Measurements from ENCODE around the gene KLHL26. TPM values are rescaled to one million over a fixed set of nuclear protein-coding genes. Genes with fewer than 3 reads are reported as not detected.

Gene KLHL26
- total RNA-seq, 1 donor from 2014 or later = 52.8 TPM

GRCh38 chr19:18646535-18647370 is 9.9 kb downstream of the KLHL26 start:
- no peaks in the 10 kb centered on the region for H3K36me3 ChIP-seq
- no peaks in the 10 kb centered on the region for H3K27me3 ChIP-seq
- no peaks in the 10 kb centered on the region for H3K9me3 ChIP-seq
- intact Hi-C loops (cut with DNase I) = no loop called here
- peaks cover 18 to 54% of the 10 kb centered on the region in 2 donors for H3K4me1 ChIP-seq
- H3K4me3 ChIP-seq = no peak overlapping the region
- DNase-seq (ENCODE audit: low spot score in 2 of 2) = no peak
- no peak for TF ChIP-seq CTCF (IDR thresholded peaks at IDR 0.05)
- peak overlapping the region; percentile 86 to 93 for H3K27ac ChIP-seq

GRCh38 chr19:18647371-18647767 is 10.5 kb downstream of the KLHL26 start:
- DNase-seq (ENCODE audit: low spot score in 2 of 2) = no peak
- no peak for TF ChIP-seq CTCF (IDR thresholded peaks at IDR 0.05)
- Histone ChIP-seq H3K9me3 (no peaks in the 10 kb centered on the region), H3K27me3 (no peaks in the 10 kb centered on the region), H3K4me1 (peaks cover 18 to 56% of the 10 kb centered on the region in 2 donors), H3K36me3 (no peaks in the 10 kb centered on the region), H3K27ac (peak overlapping the region; percentile 93 to 94), H3K4me3 (no peak overlapping the region)
- intact Hi-C loops (cut with DNase I) = no loop called here

DNA sequence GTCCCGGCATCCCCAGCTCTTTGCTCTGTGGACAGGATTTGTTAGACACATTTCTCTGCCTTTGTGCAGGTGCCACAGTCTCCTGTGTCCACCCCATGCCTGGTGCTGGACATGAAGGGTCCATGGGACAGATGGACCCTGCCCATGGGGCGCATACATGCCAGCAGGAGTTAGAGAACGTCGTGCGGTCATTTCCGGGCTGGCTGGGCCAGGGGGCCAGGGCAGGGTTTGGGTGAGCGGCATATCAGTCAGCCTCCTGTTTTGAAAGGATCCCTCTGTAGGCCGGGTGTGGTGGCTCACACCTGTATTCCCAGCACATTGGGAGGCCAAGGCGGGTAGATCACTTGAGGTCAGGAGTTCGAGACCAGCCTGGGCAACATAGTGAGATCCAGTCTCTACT is 11.0 kb downstream of the KLHL26 start:
- H3K4me3 ChIP-seq = no peak overlapping the region
- DNase-seq (ENCODE audit: low spot score in 2 of 2) = no peak
- TF ChIP-seq CTCF (IDR thresholded peaks at IDR 0.05) = no peak
- no peaks in the 10 kb centered on the region for H3K9me3 ChIP-seq
- no peaks in the 10 kb centered on the region for H3K36me3 ChIP-seq
- H3K27me3 ChIP-seq = no peaks in the 10 kb centered on the region
- H3K27ac ChIP-seq = peak overlapping the region; percentile 93 to 94
- intact Hi-C loops (cut with DNase I) = no loop called here
- peaks cover 18 to 56% of the 10 kb centered on the region in 2 donors for H3K4me1 ChIP-seq

- Histone ChIP-seq H3K36me3 (no peaks in the 10 kb centered on the region), H3K27ac (peak overlapping the region; percentile 93 to 94), H3K4me3 (peak overlapping the region in 1 of 2 donors; percentile 45), H3K27me3 (no peaks in the 10 kb centered on the region), H3K4me1 (peaks cover 18 to 56% of the 10 kb centered on the region in 2 donors), H3K9me3 (no peaks in the 10 kb centered on the region)
- intact Hi-C loops (cut with DNase I) = loop anchor here (1.0 kb wide), 1 partner anchor 23 kb away; no protein-coding TSS in a partner anchor
- no peak for TF ChIP-seq CTCF (IDR thresholded peaks at IDR 0.05)
- DNase-seq (ENCODE audit: low spot score in 2 of 2) = no peak
Observed at GRCh38 chr19:18648973-18649315, 12.1 kb downstream of the KLHL26 start.

GRCh38 chr19:18649371-18650020 is 12.7 kb downstream of the KLHL26 start:
- Histone ChIP-seq H3K27me3 (no peaks in the 10 kb centered on the region), H3K27ac (peak overlapping the region; percentile 93 to 94), H3K4me3 (peak overlapping the region; percentile 5 to 45), H3K36me3 (no peaks in the 10 kb centered on the region), H3K4me1 (peaks cover 18 to 53% of the 10 kb centered on the region in 2 donors), H3K9me3 (no peaks in the 10 kb centered on the region)
- TF ChIP-seq CTCF (IDR thresholded peaks at IDR 0.05) = no peak
- DNase-seq (ENCODE audit: low spot score in 2 of 2) = no peak
- intact Hi-C loops (cut with DNase I) = loop anchor here (1.0 kb wide), 2 partner anchors 11 to 23 kb away; no protein-coding TSS in a partner anchor

Measured in ascending aorta (tissue), 2 donors.